Endothelial cell of umbilical vein (primary cell): ENCODE data around the gene DENND1B.

Experiments used
- CTCF ChIP-seq, 2 donors: IDR thresholded peaks; 1 replicate in 1 of 2; 2 replicates in 1 of 2; pipeline ENCODE4 v1.5.1; 2011; ENCODE audit warnings: low read length in 2 of 2, mild to moderate bottlenecking in 2 of 2, moderate library complexity in 2 of 2, control low read depth in 1 of 2, inconsistent platforms in 1 of 2, low read depth in 1 of 2; ENCODE audit not compliant: insufficient read depth in 1 of 2; ENCODE audit errors: extremely low read depth in 1 of 2
- EZH2 ChIP-seq: IDR thresholded peaks from 2 replicates; pipeline ENCODE4 v1.6.1; 2012; ENCODE audit warnings: borderline replicate concordance, low read depth, mild to moderate bottlenecking, moderate library complexity, low read length, inconsistent platforms; ENCODE audit not compliant: severe bottlenecking
- FOS ChIP-seq: IDR thresholded peaks from 2 replicates; pipeline ENCODE4 v1.6.1; 2011; ENCODE audit warnings: mild to moderate bottlenecking, low read length, moderate library complexity, borderline replicate concordance; ENCODE audit not compliant: insufficient read depth
- GATA2 ChIP-seq: IDR thresholded peaks from 2 replicates; pipeline ENCODE4 v1.7.0; 2011; ENCODE audit warnings: low read depth, mild to moderate bottlenecking, moderate library complexity, mixed read lengths, low read length; ENCODE audit not compliant: insufficient read length, insufficient read depth
- JUN ChIP-seq: IDR thresholded peaks from 2 replicates; pipeline ENCODE4 v1.6.1; 2011; ENCODE audit warnings: borderline replicate concordance, low read depth; ENCODE audit not compliant: insufficient read length, insufficient read depth
- MAX ChIP-seq: IDR thresholded peaks from 2 replicates; pipeline ENCODE4 v1.6.1; 2011; ENCODE audit not compliant: insufficient read depth, insufficient read length
- MYC ChIP-seq: IDR thresholded peaks from one replicate; pipeline ENCODE4 v1.6.1; 2011; ENCODE audit warnings: mild to moderate bottlenecking, low read depth, low read length
- POLR2A ChIP-seq: IDR thresholded peaks from 2 replicates; pipeline ENCODE4 v1.6.1; 2012; ENCODE audit warnings: low read depth, mild to moderate bottlenecking, control low read depth, low read length
- POLR2AphosphoS5 ChIP-seq: IDR thresholded peaks from 2 replicates; pipeline ENCODE4 v1.6.1; 2012; ENCODE audit warnings: low read depth, mild to moderate bottlenecking, control low read depth, low read length, moderate library complexity; ENCODE audit not compliant: insufficient read depth

GRCh38 chr1:197663162-197663953 is 111.9 kb downstream of the DENND1B start:
- TF ChIP-seq POLR2A: no peak
- no peak for TF ChIP-seq CTCF (IDR thresholded peaks at IDR 0.05; ENCODE audit: extremely low read depth in 1 of 2, insufficient read depth in 1 of 2, low read depth in 1 of 2, low read length in 2 of 2)
- no peak for TF ChIP-seq GATA2
- TF ChIP-seq MAX: no peak
- TF ChIP-seq POLR2AphosphoS5: no peak
- no peak for TF ChIP-seq EZH2
- TF ChIP-seq FOS: no peak
- no peak for TF ChIP-seq JUN
- no peak for TF ChIP-seq MYC
